Measurements from ENCODE around the gene ANKRD42. TPM values are rescaled to one million over a fixed set of nuclear protein-coding genes. Genes with fewer than 3 reads are reported as not detected.

The ANKRD42 gene
- total RNA-seq, 1 donor from 2014 or later: 7.9 TPM

DNA sequence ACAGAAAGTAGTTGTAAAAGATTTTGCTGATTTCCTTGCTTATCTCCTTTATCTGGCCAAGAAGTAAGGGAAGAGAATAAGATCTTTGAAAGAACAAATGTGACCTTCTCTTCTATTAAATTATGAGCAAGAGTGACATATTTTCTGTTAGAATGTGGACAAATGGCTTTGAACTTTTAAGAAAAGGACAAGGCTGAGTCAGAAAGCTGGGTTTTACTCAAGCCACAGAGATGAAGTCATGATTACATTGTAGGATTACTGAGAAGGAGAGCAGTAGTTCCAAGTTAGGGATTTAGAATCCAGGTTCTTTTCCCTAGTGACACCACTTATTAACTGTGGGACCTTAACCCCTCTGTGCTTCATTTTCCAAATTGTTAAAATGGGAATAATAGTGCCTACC is 79.1 kb downstream of the ANKRD42 start:
- Mint-ChIP-seq H3K9me3 (peaks cover 5% of the 10 kb centered on the region), H3K27me3 (ENCODE audit: low read depth) (no peaks in the 10 kb centered on the region), H3K4me1 (no peaks in the 10 kb centered on the region), H3K27ac (ENCODE audit: unreplicated experiment) (no peak overlapping the region), H3K4me3 (no peak overlapping the region), H3K36me3 (ENCODE audit: low read depth) (peaks cover 47% of the 10 kb centered on the region)
- DNase-seq (ENCODE audit: low read depth, low spot score): no peak
- TF ChIP-seq, protein P1, sequence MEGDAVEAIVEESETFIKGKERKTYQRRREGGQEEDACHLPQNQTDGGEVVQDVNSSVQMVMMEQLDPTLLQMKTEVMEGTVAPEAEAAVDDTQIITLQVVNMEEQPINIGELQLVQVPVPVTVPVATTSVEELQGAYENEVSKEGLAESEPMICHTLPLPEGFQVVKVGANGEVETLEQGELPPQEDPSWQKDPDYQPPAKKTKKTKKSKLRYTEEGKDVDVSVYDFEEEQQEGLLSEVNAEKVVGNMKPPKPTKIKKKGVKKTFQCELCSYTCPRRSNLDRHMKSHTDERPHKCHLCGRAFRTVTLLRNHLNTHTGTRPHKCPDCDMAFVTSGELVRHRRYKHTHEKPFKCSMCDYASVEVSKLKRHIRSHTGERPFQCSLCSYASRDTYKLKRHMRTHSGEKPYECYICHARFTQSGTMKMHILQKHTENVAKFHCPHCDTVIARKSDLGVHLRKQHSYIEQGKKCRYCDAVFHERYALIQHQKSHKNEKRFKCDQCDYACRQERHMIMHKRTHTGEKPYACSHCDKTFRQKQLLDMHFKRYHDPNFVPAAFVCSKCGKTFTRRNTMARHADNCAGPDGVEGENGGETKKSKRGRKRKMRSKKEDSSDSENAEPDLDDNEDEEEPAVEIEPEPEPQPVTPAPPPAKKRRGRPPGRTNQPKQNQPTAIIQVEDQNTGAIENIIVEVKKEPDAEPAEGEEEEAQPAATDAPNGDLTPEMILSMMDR (conservative IDR thresholded peaks at IDR 0.05): no peak

DNA sequence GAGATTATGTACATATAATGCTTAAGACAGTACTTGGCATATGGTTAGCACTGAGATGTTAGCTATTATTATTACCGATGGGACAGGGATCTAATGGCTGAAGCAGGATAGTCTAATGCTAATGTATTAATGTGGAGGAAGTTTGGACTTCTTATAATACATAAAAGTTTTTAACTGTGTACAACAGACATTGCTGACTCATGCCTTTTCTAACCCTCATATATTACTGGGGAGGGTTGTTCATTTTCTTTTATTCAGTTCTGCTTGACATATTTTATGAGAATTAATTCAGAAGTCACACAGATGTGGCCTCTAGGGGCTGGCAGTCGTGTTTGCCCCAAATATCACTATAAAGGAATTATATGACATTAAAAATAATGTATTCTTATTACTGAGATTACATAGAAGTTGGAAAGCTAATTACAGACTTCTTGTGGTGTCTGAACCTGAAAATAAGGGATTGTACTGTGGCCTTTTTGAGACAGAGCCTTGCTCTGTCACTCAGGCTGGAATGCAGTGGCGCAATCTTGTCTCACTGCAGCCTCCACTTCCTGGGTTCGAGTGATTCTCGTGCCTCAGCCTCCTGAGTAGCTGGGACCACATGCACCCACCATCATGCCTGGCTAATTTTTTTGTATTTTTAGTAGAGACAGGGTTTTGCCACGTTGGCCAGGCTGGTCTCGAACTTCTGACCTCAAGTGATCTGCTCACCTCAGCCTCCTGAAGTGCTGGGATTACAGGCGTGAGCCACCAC is 82.6 kb downstream of the ANKRD42 start:
- DNase-seq (ENCODE audit: low read depth, low spot score): no peak
- Mint-ChIP-seq H3K27me3 (ENCODE audit: low read depth) (no peaks in the 10 kb centered on the region), H3K27ac (ENCODE audit: unreplicated experiment) (no peak overlapping the region), H3K9me3 (peaks cover 3% of the 10 kb centered on the region), H3K4me3 (no peak overlapping the region), H3K4me1 (no peaks in the 10 kb centered on the region), H3K36me3 (ENCODE audit: low read depth) (peaks cover 21% of the 10 kb centered on the region)
- TF ChIP-seq, protein P1 (conservative IDR thresholded peaks at IDR 0.05): no peak

DNA sequence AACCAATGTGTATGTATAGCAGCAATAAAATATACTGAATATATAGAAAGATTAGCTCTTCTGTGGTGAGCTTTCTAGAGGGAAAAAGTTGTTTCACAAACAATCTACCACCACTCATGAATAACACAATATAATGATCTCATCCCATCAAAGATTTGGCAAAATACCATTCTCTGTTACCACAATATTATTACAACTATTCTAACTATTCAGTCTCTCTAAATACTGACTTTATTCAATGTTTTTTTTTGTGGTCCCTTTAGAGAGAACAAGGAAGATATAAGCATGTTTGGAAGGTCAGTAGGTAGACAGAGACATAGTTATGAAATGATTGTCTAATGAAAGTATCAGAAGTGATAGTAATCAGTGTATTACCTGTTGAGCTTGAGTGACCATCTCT is 84.8 kb downstream of the ANKRD42 start:
- H3K27me3 Mint-ChIP-seq (ENCODE audit: low read depth): no peaks in the 10 kb centered on the region

DNA sequence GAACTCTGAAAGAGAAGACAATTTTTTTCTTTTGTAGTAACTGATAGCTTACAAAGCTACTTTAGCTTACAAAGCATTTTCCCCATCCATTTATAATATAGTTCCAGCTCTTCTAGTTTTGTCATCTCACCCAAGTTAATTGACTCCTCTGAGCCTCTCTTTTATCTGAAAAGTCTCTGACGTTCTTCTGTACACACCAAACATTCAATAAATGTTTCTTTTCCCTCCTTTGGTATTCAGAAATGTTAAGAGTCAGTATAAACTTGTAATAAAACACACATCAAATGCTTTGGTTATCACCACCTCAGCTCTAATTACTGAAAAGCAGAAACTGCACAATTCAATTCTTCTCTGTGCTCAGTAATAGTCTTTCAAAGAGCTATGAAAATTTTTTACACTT is 86.7 kb downstream of the ANKRD42 start:
- no peak overlapping the region for H3K27ac Mint-ChIP-seq (ENCODE audit: unreplicated experiment)
- no peak for DNase-seq (ENCODE audit: low read depth, low spot score)
- no peaks in the 10 kb centered on the region for H3K9me3 Mint-ChIP-seq
- no peak overlapping the region for H3K4me3 Mint-ChIP-seq
- no peaks in the 10 kb centered on the region for H3K27me3 Mint-ChIP-seq (ENCODE audit: low read depth)
- peaks cover 3% of the 10 kb centered on the region for H3K36me3 Mint-ChIP-seq (ENCODE audit: low read depth)
- peaks cover 25% of the 10 kb centered on the region for H3K4me1 Mint-ChIP-seq
- TF ChIP-seq, protein P1 (conservative IDR thresholded peaks at IDR 0.05): no peak

More for the DNA sequence above, 84.8 kb downstream of the ANKRD42 start:
- Mint-ChIP-seq H3K27ac (ENCODE audit: unreplicated experiment) (no peak overlapping the region), H3K4me3 (no peak overlapping the region), H3K9me3 (no peaks in the 10 kb centered on the region), H3K36me3 (ENCODE audit: low read depth) (peaks cover 5% of the 10 kb centered on the region), H3K4me1 (peaks cover 11% of the 10 kb centered on the region)
- TF ChIP-seq, protein P1 (conservative IDR thresholded peaks at IDR 0.05): no peak
- no peak for DNase-seq (ENCODE audit: low read depth, low spot score)

DNA sequence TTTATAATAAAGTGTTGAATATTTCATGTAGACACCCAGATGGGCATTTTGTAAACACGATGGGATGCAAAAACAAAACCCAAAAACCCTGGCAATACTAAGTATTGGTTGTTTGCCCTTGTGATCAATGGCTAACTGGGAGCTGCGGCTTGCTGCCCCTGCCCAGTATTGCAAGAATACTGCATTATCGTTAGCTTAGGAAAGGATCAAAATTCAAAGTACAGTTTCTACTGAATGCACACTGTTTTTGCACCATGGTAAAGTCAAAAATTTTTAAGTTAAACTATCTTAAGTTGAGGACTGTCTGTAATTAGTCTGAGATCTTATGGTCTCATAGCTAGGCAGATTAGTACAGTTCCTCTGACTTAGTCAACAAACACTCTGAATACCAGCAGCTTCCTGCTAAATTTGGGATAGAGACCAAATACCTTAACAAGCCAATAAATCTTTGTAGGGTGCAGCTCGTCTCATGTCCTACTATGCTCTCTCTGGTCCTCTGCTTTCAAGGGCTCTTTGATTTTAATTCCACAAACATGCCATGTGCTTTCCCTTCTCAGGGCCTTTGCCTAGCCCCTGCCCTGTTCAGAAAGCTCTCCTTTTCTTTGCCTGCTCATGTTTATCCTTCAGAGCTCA is 88.7 kb downstream of the ANKRD42 start:
- Mint-ChIP-seq H3K4me3 (no peak overlapping the region), H3K27ac (ENCODE audit: unreplicated experiment) (no peak overlapping the region), H3K27me3 (ENCODE audit: low read depth) (no peaks in the 10 kb centered on the region), H3K36me3 (ENCODE audit: low read depth) (peaks cover 3% of the 10 kb centered on the region), H3K4me1 (peaks cover 35% of the 10 kb centered on the region), H3K9me3 (peaks cover 4% of the 10 kb centered on the region)
- TF ChIP-seq, protein P1 (conservative IDR thresholded peaks at IDR 0.05): no peak
- DNase-seq (ENCODE audit: low read depth, low spot score): no peak

Data from neural crest cell (in vitro differentiated cells).